Ovary (tissue), 9 donors: ENCODE data around the gene PDLIM7. TPM values are rescaled to one million over a fixed set of nuclear protein-coding genes. Genes with fewer than 3 reads are reported as not detected.
A peak's percentile ranks its signal among the peaks of the same experiment; 100 is the strongest.

Experiments used
- DNase-seq, 5 donors: peaks; one replicate each; pipeline ENCODE4 v3.0.0-alpha.2; 2019 to 2020
- H3K27ac ChIP-seq, 2 donors: fragments of 200-600 bp; one replicate each; pipeline versions ENCODE4 v1.5.1 to v1.8.0; 2019 to 2022
- H3K27me3 ChIP-seq: fragments of 200-600 bp; one replicate; pipeline ENCODE4 v1.8.0; 2022
- H3K36me3 ChIP-seq: fragments of 200-600 bp; sonication (generic); one replicate; pipeline ENCODE4 v1.5.1; 2019
- H3K4me1 ChIP-seq: one replicate; pipeline ENCODE4 v1.8.1; 2013; ENCODE audit warnings: mild to moderate bottlenecking, moderate library complexity; ENCODE audit not compliant: insufficient read depth
- H3K4me3 ChIP-seq: fragments of 200-600 bp; sonication (generic); one replicate; pipeline ENCODE4 v1.5.1; 2017
- H3K9me3 ChIP-seq, 2 donors: fragments of 200-600 bp in 1 of 2; sonication (generic) in 1 of 2; one replicate each; pipeline versions ENCODE4 v1.5.1 to v1.8.1; 2013 to 2019; ENCODE audit warnings: mild to moderate bottlenecking in 1 of 2, moderate library complexity in 1 of 2
- EP300 ChIP-seq: sonication (generic); formaldehyde crosslinking; IDR thresholded peaks from one replicate; pipeline ENCODE4 v1.6.1; 2017; ENCODE audit warnings: antibody characterized with exemption
- POLR2A ChIP-seq: fragments of 450-650 bp; IDR thresholded peaks from one replicate; pipeline ENCODE4 v1.6.1; 2017; ENCODE audit warnings: antibody characterized with exemption, mild to moderate bottlenecking, moderate library complexity
- WGBS, 3 donors: extraction: QIAGEN DNeasy Blood & Tissue Kit in 1 of 3; methylation state at CpG; one replicate each; pipeline versions ENCODE4 v1.1.5 to v1.1.7; 2013 to 2017; 5-methylcytosine and 5-hydroxymethylcytosine counted together
- intact Hi-C, 4 donors: fragments of 100-400 bp; cut with DNase I; formaldehyde crosslinking; loops; one replicate each; pipeline versions ENCODE4 v1.11.0 to v1.15.1; 2022 to 2023
- polyA plus RNA-seq, 2 donors: library from polyadenylated mRNA; stranded (reverse); fragments of 200-250 nt in 1 of 2; fragments of 350-450 nt in 1 of 2; fragmentation: Illumina TruSeq in 1 of 2; extraction: RNeasy Lipid Tissue Mini Kit (QIAGEN cat#74804) in 1 of 2; gene quantifications; one replicate each; pipeline ENCODE4 v1.2.3, GENCODE V29; 2013 to 2014
- total RNA-seq, 7 donors: library from RNA; depleted of rRNA in 2 of 7; stranded (reverse); fragments of >200 nt in 2 of 7; fragmentation: NEBNext Ultra II Directional in 3 of 7; extraction: Animal tissue kit (Norgen Biotek cat#: 25700) in 3 of 7; gene quantifications; one replicate each; pipeline versions ENCODE4 v1.1.0 to v1.2.4, GENCODE V29; 2016 to 2023
- TF ChIP-seq, protein P1 (sequence below), 3 donors: fragments of 450-650 bp in 2 of 3; fragments of 200-600 bp in 1 of 3; IDR thresholded peaks; one replicate each; pipeline versions ENCODE4 v1.5.1 to v1.8.0; 2016 to 2022; ENCODE audit warnings: antibody characterized with exemption in 3 of 3, mild to moderate bottlenecking in 1 of 3
- donor health status: DM: no; HTN: no; CAD: no; lungs with moderate emphysema.
- donor health status: DM: no; HTN: no; CAD: no.
- donor health status: Bipolar disorder and iron deficiency.
- donor health status: DM: yes; HTN: yes; CAD: no.
- donor health status: DM: no; HTN: no; CAD: no.
- donor health status: DM: yes; HTN: yes; CAD: no.

PDLIM7 gene
- total and polyA plus RNA-seq, 9 donors: 25.7 to 243 (median 83.3) TPM

DNA sequence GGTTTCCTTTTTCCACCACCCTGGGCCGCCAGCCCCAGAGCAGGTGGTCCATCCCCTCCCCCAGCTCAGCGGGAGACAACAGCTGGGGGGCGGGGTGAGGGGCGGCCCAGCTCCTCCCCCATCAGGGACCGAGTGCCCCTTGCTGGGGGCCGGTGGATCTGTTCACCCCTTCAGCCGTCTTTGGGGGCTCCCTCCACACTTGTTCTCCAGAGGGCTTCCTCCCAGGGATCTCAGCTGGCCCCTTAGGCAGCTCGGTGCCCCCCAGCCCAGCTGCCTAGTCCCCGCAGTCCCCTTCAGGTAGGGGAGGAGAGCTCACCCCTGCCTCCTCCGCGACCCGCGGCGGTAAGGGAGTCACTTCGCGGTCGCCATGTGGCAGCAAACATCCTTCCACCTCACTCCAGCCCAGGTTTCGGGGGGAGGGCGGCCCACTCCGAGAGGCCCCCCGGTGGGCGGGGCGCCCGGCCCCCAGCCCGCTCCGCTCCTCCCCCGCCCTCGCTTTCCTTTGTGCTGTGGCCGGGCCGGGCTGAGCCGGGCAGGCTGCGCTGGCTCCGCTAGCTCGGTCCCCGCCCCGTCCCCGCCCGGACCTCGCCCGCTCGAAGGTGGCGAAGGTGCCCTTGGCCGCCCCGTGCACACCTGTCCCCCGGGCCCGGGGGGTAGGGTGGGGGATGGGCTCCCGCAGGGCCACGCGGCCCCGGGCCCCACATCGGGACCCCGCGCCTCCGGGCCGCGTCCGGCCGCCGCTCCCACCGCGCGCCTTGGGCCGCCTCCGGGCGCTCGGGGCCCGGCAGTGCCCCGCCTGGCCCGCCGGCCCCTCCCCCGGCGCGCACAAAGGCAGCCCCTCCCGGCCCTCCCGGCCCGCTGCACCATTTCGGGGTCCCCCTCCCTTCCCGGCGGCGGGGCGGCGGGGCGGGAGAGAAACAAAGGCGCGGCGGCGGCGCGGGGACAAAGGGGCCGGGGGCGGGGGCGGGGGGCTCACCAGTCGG, 24.7 kb downstream of the PDLIM7 start:
- Histone ChIP-seq H3K27ac (peak overlapping the region; percentile 61 to 69), H3K4me3 (peak overlapping the region; percentile 80), H3K27me3 (no peaks in the 10 kb centered on the region), H3K36me3 (no peaks in the 10 kb centered on the region), H3K4me1 (peaks cover 21% of the 10 kb centered on the region), H3K9me3 (no peaks in the 10 kb centered on the region)
- peak in 4 of 5 donors; percentile 55 to 70 (median 66) for DNase-seq
- no peak for TF ChIP-seq EP300
- TF ChIP-seq, protein P1, sequence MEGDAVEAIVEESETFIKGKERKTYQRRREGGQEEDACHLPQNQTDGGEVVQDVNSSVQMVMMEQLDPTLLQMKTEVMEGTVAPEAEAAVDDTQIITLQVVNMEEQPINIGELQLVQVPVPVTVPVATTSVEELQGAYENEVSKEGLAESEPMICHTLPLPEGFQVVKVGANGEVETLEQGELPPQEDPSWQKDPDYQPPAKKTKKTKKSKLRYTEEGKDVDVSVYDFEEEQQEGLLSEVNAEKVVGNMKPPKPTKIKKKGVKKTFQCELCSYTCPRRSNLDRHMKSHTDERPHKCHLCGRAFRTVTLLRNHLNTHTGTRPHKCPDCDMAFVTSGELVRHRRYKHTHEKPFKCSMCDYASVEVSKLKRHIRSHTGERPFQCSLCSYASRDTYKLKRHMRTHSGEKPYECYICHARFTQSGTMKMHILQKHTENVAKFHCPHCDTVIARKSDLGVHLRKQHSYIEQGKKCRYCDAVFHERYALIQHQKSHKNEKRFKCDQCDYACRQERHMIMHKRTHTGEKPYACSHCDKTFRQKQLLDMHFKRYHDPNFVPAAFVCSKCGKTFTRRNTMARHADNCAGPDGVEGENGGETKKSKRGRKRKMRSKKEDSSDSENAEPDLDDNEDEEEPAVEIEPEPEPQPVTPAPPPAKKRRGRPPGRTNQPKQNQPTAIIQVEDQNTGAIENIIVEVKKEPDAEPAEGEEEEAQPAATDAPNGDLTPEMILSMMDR (IDR thresholded peaks at IDR 0.05): no peak
- TF ChIP-seq POLR2A: no peak
- WGBS, 3 donors: 1% methylated on average over 58 to 87 of the region's 93 CpGs
- intact Hi-C loops: no loop called here

DNA sequence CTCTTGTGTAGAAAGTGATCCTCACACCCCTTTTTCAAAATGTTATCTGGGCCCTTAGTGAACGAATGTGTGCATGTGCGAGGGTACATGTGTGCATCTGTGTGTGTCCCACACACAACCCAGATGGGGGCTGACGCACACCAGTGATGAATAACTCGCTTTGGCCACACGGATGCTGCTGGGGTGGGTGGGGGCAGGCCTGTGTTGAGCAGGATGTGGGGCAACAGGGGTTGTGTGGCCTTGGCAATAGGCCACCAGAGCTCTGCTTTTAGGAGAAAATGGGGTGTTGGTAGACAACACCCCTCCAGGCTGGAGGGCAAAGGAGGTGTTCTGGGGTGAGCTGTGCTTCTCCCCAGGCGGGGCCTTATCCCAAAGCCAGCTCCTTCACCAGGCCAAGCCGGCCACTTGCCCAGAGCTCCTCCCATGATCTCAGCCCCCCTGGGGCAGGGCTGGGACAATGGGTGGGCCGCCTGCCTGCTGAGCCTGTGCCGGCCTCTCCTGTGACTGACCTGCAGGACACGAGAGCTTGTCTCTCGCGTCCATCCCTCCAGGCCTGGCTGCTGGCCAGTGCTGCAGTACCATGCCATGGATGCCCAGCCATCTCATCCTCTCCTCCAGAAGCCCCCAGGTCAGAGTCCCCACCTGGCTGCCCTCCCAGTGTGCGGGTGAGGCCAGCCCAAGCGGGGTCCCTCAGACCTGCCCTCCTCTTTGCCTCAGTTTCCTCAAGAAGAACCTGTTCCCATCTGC, 25.6 kb downstream of the PDLIM7 start:
- H3K9me3 ChIP-seq: no peaks in the 10 kb centered on the region
- H3K36me3 ChIP-seq: no peaks in the 10 kb centered on the region
- no peak overlapping the region for H3K27ac ChIP-seq
- TF ChIP-seq POLR2A (no peak), EP300 (no peak)
- TF ChIP-seq, protein P1 (IDR thresholded peaks at IDR 0.05): no peak
- WGBS, 3 donors: 43 to 49% (median 47%) methylated on average over 14 of the region's 14 CpGs
- intact Hi-C loops: no loop called here
- DNase-seq: peak in 3 of 5 donors; percentile 50 to 65 (median 63)
- no peaks in the 10 kb centered on the region for H3K27me3 ChIP-seq
- peak overlapping the region; percentile 80 for H3K4me3 ChIP-seq
- peaks cover 21% of the 10 kb centered on the region for H3K4me1 ChIP-seq

DNA sequence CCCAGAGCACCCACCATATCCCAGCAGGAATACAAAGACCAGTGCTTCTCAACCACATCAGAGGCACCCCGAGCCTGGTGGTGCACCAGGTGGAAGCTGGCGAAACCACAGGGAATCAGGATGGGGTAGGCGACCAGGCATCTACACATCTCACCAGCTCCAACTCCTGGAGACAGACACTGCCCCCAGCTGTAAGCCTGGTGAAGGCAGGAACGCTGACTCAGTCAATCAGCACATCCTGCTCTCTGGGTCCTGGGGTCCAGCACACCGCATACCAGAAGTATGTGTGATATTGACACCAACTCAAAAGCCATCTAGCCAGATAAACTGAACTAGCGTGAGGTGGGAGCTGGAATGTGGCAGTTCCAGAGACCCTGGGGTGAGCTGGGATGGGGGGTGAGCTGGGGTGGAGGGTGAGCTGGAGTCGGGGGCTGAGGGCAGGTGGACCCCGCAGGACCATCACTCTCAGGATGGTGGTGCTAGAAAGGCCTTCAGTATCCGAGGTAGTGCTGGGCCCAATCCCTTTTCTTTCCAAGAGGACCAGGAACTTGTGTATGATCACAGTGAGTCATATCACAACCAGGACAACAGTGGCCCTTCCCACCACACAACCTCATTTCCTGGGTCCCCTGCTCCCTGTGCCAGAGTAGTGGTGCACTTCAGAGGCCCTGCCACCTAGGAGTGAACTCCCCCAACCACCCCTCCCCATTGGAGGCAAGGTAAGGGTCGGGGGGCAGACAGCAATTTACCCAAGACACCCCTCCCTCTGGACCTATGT, 26.5 kb downstream of the PDLIM7 start:
- Histone ChIP-seq H3K27ac (no peak overlapping the region), H3K9me3 (no peaks in the 10 kb centered on the region), H3K4me1 (peaks cover 21% of the 10 kb centered on the region), H3K27me3 (no peaks in the 10 kb centered on the region), H3K4me3 (no peak overlapping the region), H3K36me3 (no peaks in the 10 kb centered on the region)
- 77 to 78% (median 77%) methylated on average over 10 of the region's 10 CpGs for WGBS, 3 donors
- DNase-seq: no peak
- TF ChIP-seq POLR2A: no peak
- no peak for TF ChIP-seq EP300
- TF ChIP-seq, protein P1 (IDR thresholded peaks at IDR 0.05): no peak
- intact Hi-C loops: no loop called here
